Measurements from ENCODE around the gene TTLL7. TPM values are rescaled to one million over a fixed set of nuclear protein-coding genes. Genes with fewer than 3 reads are reported as not detected.

Gene TTLL7
- total RNA-seq, 1 experiment from 2014 or later: 6.6 TPM

- no peaks in the 10 kb centered on the region for H3K27me3 Mint-ChIP-seq (ENCODE audit: low read depth)
- no peak overlapping the region for H4K5ac ChIP-seq (ENCODE audit: insufficient read length, low read depth, low read length)
- WGBS (ENCODE audit: extremely low coverage, insufficient read length, low lambda C conversion rate): no CpG with 5 or more reads among the region's 3 CpGs
- no peak for TF ChIP-seq CTCF (conservative IDR thresholded peaks at IDR 0.05)
- H3K23ac ChIP-seq (ENCODE audit: insufficient read length, low read depth, low read length): no peak overlapping the region
- no peak overlapping the region for H3K56ac ChIP-seq (ENCODE audit: insufficient read length, low read depth, low read length)
- no peak overlapping the region for H4K8ac ChIP-seq (replicated peaks; ENCODE audit: insufficient read length, low read depth, low read length)
- H3K9me3 ChIP-seq (ENCODE audit: control insufficient read depth, low read depth, low read length): no peaks in the 10 kb centered on the region
- H4K20me1 ChIP-seq (ENCODE audit: control insufficient read depth, insufficient read depth, insufficient read length): no peaks in the 10 kb centered on the region
- H3K18ac ChIP-seq (ENCODE audit: insufficient read length, low read depth, low read length): no peak overlapping the region
- no peak overlapping the region for H3K4ac ChIP-seq (ENCODE audit: low read depth, low read length)
- no peak overlapping the region for H3T11ph ChIP-seq (ENCODE audit: low read length)
- H3K4me1 ChIP-seq (ENCODE audit: insufficient read depth, low read length): no peaks in the 10 kb centered on the region; the same call in 1 of the 2 replicates
- no peak overlapping the region for H3K27ac Mint-ChIP-seq
- H3K4me3 Mint-ChIP-seq: no peak overlapping the region
- H3K36me3 Mint-ChIP-seq (ENCODE audit: insufficient read depth in 1 of 3, low read depth in 3 of 3): no peaks in the 10 kb centered on the region
- H3K4me2 ChIP-seq (ENCODE audit: insufficient read depth, insufficient read length, low read length): no peak overlapping the region
- no peaks in the 10 kb centered on the region for H3K9me3 Mint-ChIP-seq
- H3K4me1 Mint-ChIP-seq: peaks cover 3 to 7% of the 10 kb centered on the region in 2 experiments
- H2BK120ac ChIP-seq (ENCODE audit: low read depth, low read length, poor library complexity, severe bottlenecking): no peak overlapping the region
- H3K79me2 ChIP-seq (ENCODE audit: insufficient read depth, low read length): no peaks in the 10 kb centered on the region
- no peak overlapping the region for H2BK15ac ChIP-seq (ENCODE audit: low read depth, low read length)
- no peaks in the 10 kb centered on the region for H3K27me3 ChIP-seq (ENCODE audit: insufficient read depth, low read length)
- no peak overlapping the region for H3K27ac ChIP-seq (ENCODE audit: insufficient read length, low read depth, low read length)
- H3K79me1 ChIP-seq (ENCODE audit: insufficient read depth, low read depth, low read length, poor library complexity, severe bottlenecking): no peaks in the 10 kb centered on the region
- no peaks in the 10 kb centered on the region for H3K23me2 ChIP-seq (ENCODE audit: insufficient read length, low read depth, low read length, poor library complexity, severe bottlenecking)
- H4K91ac ChIP-seq (ENCODE audit: insufficient read length, low read depth, low read length): no peak overlapping the region
- no peak overlapping the region for H3K14ac ChIP-seq (ENCODE audit: insufficient read depth, low read length)
- H2AK5ac ChIP-seq (ENCODE audit: insufficient read length, low read length): no peak overlapping the region
- H3K9ac ChIP-seq (ENCODE audit: extremely low read depth, insufficient read length, low read length): no peak overlapping the region
- H2BK20ac ChIP-seq (ENCODE audit: low read depth, low read length, poor library complexity, severe bottlenecking): no peak overlapping the region
- H2AFZ ChIP-seq (ENCODE audit: low read length): no peak overlapping the region
- no peak for DNase-seq
- H2BK5ac ChIP-seq (ENCODE audit: insufficient read length, low read length): no peak overlapping the region
- H2BK12ac ChIP-seq (ENCODE audit: insufficient read length, low read depth, low read length): no peak overlapping the region
These were observed 98.4 kb downstream of the TTLL7 start for GRCh38 chr1:83900524-83900923.
